Vagina (tissue), 2 donors: ENCODE measurements around the gene LMBRD1. TPM values are rescaled to one million over a fixed set of nuclear protein-coding genes. Genes with fewer than 3 reads are reported as not detected.

Experiments
- DNase-seq, 2 donors: peaks; one replicate each; pipeline ENCODE4 v3.0.0-alpha.2; 2017; ENCODE audit errors: extremely low spot score in 2 of 2
- H3K27ac ChIP-seq: fragments of 200-600 bp; sonication (generic); one replicate; pipeline ENCODE4 v1.5.1; 2019
- H3K27me3 ChIP-seq: fragments of 200-600 bp; sonication (generic); one replicate; pipeline ENCODE4 v1.5.1; 2019
- H3K36me3 ChIP-seq, 2 donors: fragments of 200-600 bp; sonication (generic); one replicate each; pipeline ENCODE4 v1.5.1; 2017 to 2019
- H3K4me1 ChIP-seq: fragments of 200-600 bp; sonication (generic); one replicate; pipeline ENCODE4 v1.5.1; 2019
- H3K4me3 ChIP-seq, 2 donors: fragments of 200-600 bp; sonication (generic); 1 replicate in 1 of 2; 2 replicates in 1 of 2; pipeline ENCODE4 v1.5.1; 2016 to 2019
- H3K9me3 ChIP-seq: fragments of 200-600 bp; sonication (generic); one replicate; pipeline ENCODE4 v1.5.1; 2019
- CTCF ChIP-seq, 3 experiments: fragments of 450-650 bp in 2 of 3; fragments of 200-600 bp in 1 of 3; sonication (generic) in 1 of 3; IDR thresholded peaks; one replicate each; pipeline ENCODE4 v1.5.1; 2017 to 2019; ENCODE audit warnings: antibody characterized with exemption in 3 of 3, mild to moderate bottlenecking in 2 of 3, moderate library complexity in 2 of 3
- POLR2A ChIP-seq, 2 donors: fragments of 450-650 bp; IDR thresholded peaks; one replicate each; pipeline ENCODE4 v1.6.1; 2017; ENCODE audit warnings: antibody characterized with exemption in 2 of 2, mild to moderate bottlenecking in 2 of 2, moderate library complexity in 2 of 2
- POLR2AphosphoS5 ChIP-seq, 2 donors: sonication (generic); formaldehyde crosslinking; IDR thresholded peaks; one replicate each; pipeline ENCODE4 v1.9.0; 2017; ENCODE audit warnings: antibody characterized with exemption in 2 of 2, mild to moderate bottlenecking in 2 of 2, low read depth in 1 of 2; ENCODE audit not compliant: insufficient read depth in 1 of 2
- intact Hi-C: fragments of 100-400 bp; cut with DNase I; formaldehyde crosslinking; loops from one replicate; pipeline ENCODE4 v1.15.1; 2023
- total RNA-seq: library from RNA; depleted of rRNA; stranded (reverse); fragments of >200 nt; gene quantifications from one replicate; pipeline ENCODE4 v1.2.3, GENCODE V29; 2016

Gene LMBRD1
- total RNA-seq, 1 donor from 2014 or later, result 36.6 TPM

- no peaks in the 10 kb centered on the region for H3K9me3 ChIP-seq
- no peaks in the 10 kb centered on the region for H3K27me3 ChIP-seq
- no peaks in the 10 kb centered on the region for H3K36me3 ChIP-seq
- H3K4me1 ChIP-seq, result no peaks in the 10 kb centered on the region
- intact Hi-C loops, result no loop called here
- no peak overlapping the region for H3K27ac ChIP-seq
- TF ChIP-seq POLR2A (IDR thresholded peaks at IDR 0.05) (no peak), POLR2AphosphoS5 (IDR thresholded peaks at IDR 0.05; ENCODE audit: insufficient read depth in 1 of 2, low read depth in 1 of 2) (no peak), CTCF (IDR thresholded peaks at IDR 0.05) (no peak)
- DNase-seq, result no peak
- no peak overlapping the region for H3K4me3 ChIP-seq
Measured at GRCh38 chr6:69643688-69644087, 153.1 kb downstream of the LMBRD1 start.

GRCh38 chr6:69632932-69633331 lies 163.9 kb downstream of the LMBRD1 start:
- no peaks in the 10 kb centered on the region for H3K27me3 ChIP-seq
- TF ChIP-seq POLR2AphosphoS5 (IDR thresholded peaks at IDR 0.05; ENCODE audit: insufficient read depth in 1 of 2, low read depth in 1 of 2) (no peak), POLR2A (IDR thresholded peaks at IDR 0.05) (no peak), CTCF (IDR thresholded peaks at IDR 0.05) (no peak)
- no peaks in the 10 kb centered on the region for H3K4me1 ChIP-seq
- H3K9me3 ChIP-seq, result no peaks in the 10 kb centered on the region
- H3K36me3 ChIP-seq, result no peaks in the 10 kb centered on the region
- DNase-seq, result no peak
- H3K27ac ChIP-seq, result no peak overlapping the region
- intact Hi-C loops, result no loop called here
- no peak overlapping the region for H3K4me3 ChIP-seq

- no peak for DNase-seq
- Histone ChIP-seq H3K36me3 (no peaks in the 10 kb centered on the region), H3K4me1 (no peaks in the 10 kb centered on the region), H3K4me3 (no peak overlapping the region), H3K27ac (no peak overlapping the region), H3K27me3 (no peaks in the 10 kb centered on the region), H3K9me3 (no peaks in the 10 kb centered on the region)
- TF ChIP-seq POLR2AphosphoS5 (IDR thresholded peaks at IDR 0.05; ENCODE audit: insufficient read depth in 1 of 2, low read depth in 1 of 2) (no peak), POLR2A (IDR thresholded peaks at IDR 0.05) (no peak), CTCF (IDR thresholded peaks at IDR 0.05) (no peak)
- intact Hi-C loops, result no loop called here
Measured at GRCh38 chr6:69631552-69632346, 165.1 kb downstream of the LMBRD1 start.

GRCh38 chr6:69630767-69631166 lies 166.0 kb downstream of the LMBRD1 start:
- no peak overlapping the region for H3K27ac ChIP-seq
- TF ChIP-seq CTCF (IDR thresholded peaks at IDR 0.05), result no peak
- TF ChIP-seq POLR2A (IDR thresholded peaks at IDR 0.05), result no peak
- TF ChIP-seq POLR2AphosphoS5 (IDR thresholded peaks at IDR 0.05; ENCODE audit: insufficient read depth in 1 of 2, low read depth in 1 of 2), result no peak
- H3K27me3 ChIP-seq, result no peaks in the 10 kb centered on the region

DNA sequence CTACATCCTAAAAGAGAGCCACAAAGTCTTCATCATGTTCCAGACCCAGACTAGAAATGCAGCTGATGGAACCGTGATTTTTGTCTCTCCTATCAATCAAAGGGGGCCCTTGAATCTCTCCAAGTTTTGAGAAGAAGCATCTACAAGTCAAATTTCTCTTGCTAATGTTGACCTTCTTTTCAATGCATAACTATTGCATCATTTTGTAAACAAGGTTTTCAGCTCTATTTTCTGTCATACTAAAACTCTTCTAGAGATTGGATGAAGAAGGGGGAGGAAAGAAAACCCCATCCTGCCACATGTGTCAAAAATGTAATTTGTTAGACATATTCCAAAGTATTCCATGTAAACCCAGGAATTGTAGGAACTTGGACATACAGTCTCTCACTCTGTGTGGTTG lies 169.2 kb downstream of the LMBRD1 start:
- H3K4me3 ChIP-seq, result no peak overlapping the region
- H3K27ac ChIP-seq, result no peak overlapping the region
- H3K36me3 ChIP-seq, result no peaks in the 10 kb centered on the region
- no peaks in the 10 kb centered on the region for H3K27me3 ChIP-seq
- intact Hi-C loops, result no loop called here
- no peak for TF ChIP-seq CTCF (IDR thresholded peaks at IDR 0.05)
- TF ChIP-seq POLR2AphosphoS5 (IDR thresholded peaks at IDR 0.05; ENCODE audit: insufficient read depth in 1 of 2, low read depth in 1 of 2), result no peak
- TF ChIP-seq POLR2A (IDR thresholded peaks at IDR 0.05), result no peak
- no peak for DNase-seq
- H3K4me1 ChIP-seq, result no peaks in the 10 kb centered on the region
- H3K9me3 ChIP-seq, result no peaks in the 10 kb centered on the region

More at GRCh38 chr6:69630767-69631166, 166.0 kb downstream of the LMBRD1 start:
- Histone ChIP-seq H3K4me3 (no peak overlapping the region), H3K9me3 (no peaks in the 10 kb centered on the region), H3K4me1 (no peaks in the 10 kb centered on the region), H3K36me3 (no peaks in the 10 kb centered on the region)
- no peak for DNase-seq
- intact Hi-C loops, result no loop called here
